GM21528 (cell line): Measurements from ENCODE around the gene CCDC70.
"Not testable (repeated sequence)": the region's sequence is repeated elsewhere in the genome, so short reads cannot be mapped to it uniquely, and the experiment has no call there.

Experiments
- ATAC-seq: cut with Tn5 transposase; IDR thresholded peaks from one replicate; pipeline ENCODE4 v1.9.1; 2021; ENCODE audit warnings: mild to moderate bottlenecking, moderate library complexity; ENCODE audit not compliant: unreplicated experiment, low FRiP score

The CCDC70 gene

DNA sequence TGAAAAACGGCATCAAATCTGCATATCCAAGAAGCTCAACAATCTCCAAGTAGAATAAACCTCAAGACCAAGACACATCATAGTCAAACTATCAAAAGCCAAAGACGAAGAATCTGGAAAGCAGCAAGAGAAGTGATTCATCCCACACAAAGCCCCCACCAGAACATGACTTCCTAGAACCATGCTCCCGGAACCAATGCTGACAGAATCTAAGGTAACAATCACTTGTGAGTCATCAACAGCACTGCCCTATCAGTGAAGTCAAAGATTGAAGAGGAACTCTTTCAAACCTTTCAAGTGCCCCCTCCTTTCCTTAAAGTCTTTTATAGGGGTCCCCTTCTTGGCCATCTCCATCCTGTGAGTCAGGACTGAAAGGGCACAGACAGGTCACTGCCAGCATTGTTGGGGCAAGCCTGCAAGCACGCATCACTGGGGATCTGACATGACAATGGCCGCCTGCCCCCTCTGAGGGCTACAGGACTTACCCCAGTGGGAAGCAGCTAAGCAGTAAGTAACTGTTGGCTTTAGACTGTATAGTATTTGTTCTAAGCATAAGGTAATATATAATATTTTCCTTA lies at the start of gene CCDC70:
Gene CCDC70, plus strand, starts transcription at position 247 of the 578 bp plus-strand sequence. CDS start 3,443 bp downstream, outside the sequence.
- no peak for ATAC-seq

DNA sequence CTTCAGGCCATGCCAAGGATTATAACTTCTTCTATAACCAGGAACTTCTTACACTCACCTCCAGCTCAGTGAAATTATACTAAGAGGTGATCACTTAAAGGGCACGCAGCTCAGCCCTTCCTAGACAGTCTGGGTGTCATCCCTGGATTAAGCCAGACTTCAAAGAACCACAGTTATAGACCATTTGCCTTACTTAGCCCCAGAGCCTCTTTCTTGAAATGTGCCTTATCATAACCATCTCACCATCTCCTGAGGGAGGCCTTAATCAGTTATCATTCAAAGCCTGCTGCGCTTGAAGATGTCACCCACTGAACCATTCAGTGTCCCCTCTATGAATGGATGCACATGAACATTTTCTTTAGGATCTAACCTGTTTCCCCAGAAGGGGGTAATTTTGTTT lies 47.7 kb upstream of the CCDC70 start:
- no peak for ATAC-seq

DNA sequence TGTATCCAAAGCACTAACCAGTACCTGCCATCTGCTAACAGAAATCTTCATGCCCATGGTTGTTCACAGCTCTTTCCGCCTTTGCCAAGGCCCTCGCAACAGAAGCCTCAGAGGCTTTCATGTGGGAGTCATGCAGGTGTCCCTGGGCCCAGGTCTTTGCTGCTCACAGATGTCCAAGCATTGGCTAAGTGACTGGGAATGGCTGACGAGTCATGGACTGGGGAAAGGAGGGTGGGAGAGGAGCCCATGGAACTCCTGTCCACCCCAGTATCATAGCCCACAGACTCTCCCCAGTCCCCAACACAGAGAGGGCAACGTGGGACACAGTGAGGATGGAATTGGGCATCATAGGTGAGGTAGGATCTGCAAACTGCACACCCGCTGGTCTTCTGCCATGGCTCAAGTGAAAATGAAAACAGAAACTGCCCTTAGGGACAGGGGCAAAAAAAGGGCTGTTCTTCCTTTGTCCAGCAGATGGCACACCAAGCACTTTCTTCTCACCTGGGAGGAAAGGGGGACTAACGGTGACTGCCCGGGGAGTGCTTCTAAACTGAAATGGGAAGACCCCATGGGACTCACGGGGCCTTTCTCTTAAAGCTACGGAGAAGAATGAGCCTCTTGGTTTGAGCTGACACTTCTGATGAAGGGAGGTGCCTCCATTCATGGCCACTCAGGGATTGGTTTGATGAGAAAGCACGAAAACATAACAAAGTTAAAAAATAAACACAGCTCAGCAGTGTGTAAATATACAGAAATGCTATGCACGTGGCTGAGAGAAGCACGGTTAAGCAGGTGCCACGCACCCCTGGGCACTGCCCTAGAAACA lies 46.7 kb upstream of the CCDC70 start:
- ATAC-seq: peak; percentile 78

DNA sequence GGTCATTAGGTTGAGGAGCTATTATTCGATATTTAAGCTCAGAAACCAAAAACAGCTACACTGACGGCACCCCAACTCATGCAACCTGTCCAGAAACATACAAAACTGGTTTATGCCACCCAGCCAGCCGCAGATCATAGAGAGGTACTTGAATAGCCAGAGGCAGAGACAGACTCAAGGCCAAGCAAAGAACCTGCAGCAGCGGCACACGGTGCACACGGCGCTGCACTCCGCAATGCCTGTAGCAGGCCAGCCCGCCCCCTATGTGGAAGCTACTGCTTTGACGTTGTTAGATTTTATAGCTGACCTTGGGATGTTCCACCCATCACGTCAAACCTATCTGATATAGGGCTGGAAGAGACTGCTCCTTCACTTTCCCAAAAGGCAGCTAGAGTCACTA lies 45.9 kb upstream of the CCDC70 start:
- no peak for ATAC-seq

DNA sequence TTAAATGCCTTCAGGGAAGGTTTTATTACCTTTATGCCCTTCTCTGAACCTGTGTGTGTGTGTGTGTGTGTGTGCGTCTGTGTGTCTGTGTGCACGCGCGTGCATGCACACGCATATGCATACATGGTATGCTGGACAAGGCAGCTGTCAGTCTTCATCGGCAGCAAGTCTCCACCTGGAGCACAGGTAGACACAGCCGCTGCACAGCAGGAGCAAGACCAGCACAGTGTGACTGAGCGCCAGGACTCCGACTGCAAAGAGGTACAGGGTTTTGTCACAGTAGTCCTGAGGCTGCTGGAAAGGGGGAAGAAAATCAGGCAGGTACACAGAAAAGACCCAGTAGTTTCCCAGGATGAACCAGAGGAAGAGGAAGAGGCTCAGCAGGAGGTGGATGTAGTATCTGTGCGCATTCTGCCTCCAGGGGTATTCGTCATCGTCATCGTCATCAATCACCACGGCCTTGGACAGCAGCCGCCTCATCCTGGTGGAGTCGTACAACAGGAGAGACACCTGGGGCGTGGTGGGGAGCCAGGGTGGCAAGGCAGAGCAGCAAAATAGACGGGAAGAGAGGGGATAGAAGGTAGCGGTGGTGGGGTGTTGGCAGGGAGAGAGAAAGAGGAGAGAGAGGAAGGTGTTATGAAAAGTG lies 45.0 kb upstream of the CCDC70 start:
- no peak for ATAC-seq

DNA sequence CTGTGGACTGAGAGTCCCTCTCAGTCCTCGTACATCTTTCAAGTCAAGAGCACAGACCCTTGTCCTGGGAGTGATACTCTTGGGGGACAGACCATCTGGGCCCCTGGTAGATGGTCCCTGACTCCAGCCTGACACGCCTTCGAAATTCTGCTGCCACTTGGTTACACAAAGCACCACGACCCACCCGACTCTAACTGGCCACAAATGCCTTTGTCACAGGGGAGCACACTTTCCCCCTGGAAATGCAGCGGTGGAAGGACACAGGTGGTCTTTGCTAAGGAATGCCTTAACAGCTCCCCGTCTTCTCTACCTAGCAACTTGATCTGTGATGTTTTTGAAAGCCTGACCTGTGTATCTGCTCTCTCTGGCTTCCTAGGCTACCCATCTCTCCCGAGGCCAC lies 44.1 kb upstream of the CCDC70 start:
- ATAC-seq: no peak

DNA sequence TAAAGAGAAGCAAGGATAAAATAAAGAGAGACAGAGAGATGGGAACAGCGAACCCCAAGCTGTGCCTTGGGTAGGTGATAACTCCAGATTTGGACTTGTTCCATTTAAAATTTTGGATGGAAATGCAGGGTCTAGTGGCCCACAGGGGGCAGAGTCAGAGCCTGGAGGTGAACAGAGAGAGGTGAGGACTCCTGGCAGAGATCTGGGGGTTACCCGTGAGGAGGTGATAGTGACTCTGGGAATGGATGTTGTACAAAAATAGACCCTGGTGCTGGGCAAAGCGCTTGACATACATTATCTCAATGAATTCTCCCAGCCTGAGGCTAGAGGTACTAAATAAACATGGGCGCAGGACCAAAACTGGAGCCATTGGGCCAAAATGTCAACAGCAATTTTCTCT lies 43.5 kb upstream of the CCDC70 start:
- no peak for ATAC-seq

DNA sequence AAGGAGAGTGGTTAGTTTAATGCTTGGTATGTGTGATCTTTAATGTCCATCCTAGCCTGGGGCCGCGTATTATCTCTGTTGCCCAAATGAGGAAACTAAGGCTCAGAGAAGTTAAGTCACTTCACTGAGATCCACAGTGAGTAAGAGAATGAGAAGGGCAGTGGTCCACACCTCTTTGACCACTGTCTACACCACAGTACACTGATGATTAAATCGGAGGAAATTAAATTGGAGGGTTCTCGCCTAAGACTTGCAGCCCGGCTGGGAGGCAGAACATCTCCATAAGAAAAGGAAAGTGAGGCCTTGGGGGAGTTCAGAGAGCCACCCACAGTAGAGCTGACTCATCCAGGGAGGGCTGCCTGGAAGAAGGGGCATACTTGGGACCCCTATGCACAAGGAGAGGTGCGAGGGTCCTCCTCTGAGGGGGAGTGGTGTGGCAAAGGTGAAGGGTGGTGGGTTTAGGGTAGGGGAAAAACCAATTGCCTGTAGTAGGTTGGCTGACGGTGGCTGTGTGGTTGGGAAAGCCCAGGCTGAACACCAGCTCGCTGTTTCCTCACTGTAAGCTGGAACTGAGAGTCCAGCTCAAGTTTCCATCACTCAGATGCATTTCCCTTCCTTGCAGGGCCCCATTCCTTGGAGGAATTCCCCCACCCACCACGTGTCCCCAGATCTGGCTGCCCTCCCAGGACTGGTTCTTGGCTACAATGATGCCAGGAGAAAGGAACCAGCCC lies 42.8 kb upstream of the CCDC70 start:
- ATAC-seq: no peak

DNA sequence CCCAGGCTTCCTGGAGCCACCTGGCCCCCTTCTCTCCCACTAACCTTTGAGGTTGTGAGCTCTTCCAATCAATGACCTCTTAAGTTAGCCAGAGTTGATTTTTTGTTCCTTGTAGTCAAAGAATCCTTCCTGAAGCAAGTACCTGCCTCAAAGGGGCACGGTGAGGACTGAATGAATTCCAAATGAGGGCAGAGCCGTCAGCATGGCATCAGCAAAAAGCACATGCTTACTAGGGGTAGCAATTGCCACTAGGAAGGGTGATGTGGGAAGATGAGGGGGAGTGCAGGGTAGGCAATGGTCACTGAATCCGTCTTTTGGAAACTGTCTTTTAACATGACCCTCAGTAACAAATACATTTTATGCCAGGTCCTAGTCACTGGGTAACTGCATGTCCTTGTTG lies 42.2 kb upstream of the CCDC70 start:
- ATAC-seq: no peak

DNA sequence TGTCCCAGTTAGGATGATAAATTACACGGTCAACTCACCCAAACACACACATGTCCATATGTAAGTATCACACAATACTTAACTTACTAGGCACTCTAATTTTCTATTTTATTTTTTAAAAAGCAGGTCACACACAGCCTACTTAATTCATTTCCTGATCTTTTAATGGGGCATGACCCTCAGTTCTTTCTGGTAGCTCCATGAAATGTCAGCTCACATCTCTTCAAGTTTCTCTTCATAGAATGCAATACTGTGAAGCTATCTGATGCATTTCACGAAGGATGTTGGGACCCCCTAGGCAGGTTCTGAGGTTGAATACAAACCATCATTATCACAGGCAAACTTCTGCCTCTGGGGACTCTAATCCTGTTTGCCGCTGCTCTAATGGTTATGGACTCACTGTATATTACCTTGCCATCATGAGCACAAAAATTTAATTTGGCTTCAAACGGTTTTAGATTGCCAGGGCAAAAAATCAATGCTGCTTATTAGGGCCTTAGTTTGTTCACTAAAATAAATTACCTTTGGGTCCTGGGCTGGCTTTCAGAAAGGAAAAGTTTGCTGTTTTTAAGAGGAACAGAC lies 41.7 kb upstream of the CCDC70 start:
- no peak for ATAC-seq

DNA sequence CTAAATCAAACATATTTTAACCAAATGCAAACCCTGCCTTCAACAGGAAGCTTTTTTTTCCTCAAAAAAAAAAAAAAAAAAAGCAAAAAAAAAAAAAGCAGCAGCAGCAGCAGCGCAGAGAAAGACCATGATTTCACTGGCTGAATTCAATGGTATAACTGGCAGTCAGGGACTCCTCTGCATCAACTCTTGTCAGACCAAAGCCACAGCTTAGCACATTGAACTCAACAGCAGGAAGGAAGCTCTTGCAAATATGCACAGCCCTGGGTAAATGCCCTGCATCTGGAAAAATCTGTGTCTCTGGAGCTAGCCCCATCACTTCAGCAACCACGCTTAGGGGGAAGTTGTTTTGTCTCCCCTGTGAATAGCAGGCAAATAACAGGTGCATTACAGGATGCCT lies 40.2 kb upstream of the CCDC70 start:
- ATAC-seq: no peak

DNA sequence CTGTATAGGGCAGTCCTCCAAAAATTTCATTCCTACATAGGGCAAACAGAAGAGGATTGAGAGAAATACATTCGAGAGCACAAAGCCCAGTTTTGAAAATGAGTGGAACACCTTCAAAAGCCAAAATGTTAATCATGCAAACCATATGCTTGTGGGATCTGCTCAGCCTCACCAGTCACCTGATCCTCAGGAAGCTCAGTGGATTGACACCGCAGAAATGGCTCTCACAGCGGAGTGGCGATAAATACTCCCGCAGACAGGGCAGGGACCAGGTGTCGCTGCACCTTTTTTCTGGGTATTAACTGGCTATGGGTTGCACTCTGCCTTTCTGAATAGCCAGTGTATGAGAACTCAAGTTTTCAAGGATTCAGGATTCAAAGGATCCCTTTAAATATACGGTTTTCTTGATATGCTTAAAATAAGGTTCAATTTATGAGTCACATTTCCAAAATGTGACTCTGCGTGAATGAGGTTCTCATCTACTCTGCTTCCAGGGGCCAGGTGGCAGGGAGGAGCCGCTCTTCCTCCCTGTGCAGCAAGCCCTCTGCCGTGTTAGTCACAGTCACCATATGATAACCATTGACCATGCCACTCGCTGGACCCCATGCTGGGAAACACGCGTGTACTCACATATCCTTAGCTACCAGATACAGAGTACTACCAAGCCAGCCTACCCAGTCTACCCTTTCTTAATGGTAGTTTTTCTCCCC lies 39.5 kb upstream of the CCDC70 start:
- ATAC-seq: no peak

DNA sequence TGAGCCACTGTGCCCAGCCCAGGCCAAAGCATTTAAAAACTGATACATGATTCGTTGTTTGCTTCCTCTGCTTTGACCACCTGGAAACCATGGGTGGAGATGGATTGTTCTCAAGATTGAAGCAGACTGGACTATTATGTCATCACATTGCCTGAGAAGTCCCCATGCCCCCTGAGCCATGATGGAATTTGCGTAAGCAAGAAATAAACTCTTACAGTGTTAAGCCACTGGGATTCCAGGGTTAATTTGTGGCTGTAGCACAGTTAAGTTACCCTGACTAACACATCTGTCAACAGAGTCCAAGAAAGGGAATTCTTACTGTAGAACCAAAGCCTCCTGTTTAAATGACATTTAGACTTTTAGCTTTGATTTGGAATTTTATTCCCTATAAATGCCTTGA lies 38.4 kb upstream of the CCDC70 start:
- ATAC-seq: no peak

DNA sequence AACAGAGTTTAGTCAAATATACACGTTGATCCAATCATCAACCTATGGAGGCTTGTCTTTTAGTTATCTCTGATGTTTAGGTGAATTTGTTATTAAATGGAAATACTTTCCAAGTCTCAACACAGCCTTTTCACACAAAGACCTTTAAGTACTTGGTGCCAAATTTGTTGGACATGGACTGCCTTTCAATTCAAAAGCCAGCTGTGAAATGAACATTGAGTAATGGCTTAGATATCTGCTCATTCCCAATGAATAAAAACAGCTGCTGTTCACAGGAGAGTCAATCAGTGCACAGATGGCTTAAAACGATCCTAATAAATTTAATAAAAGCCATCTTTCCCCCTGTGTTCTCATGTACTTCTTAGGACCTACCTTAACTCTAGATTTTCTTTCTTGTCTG lies 37.9 kb upstream of the CCDC70 start:
- ATAC-seq: no peak

DNA sequence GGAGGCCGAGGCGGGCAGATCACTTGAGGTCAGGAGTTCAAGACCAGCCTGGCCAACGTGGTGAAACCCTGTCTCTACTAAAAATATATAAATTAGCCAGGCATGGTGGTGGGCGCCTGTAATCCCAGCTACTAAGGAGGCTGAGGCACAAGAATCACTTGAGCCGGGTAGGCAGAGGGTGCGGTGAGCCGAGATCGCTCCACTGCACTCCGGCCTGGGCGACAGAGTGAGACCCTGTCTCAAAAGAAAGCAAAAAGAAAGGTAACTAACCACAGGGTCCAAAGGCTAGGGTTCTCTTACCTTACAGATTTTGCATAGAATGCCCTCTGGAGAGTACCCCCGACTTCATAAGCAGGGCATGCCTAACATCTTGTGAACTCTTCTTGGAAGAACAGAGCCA lies 37.1 kb upstream of the CCDC70 start:
- not testable (repeated sequence) for ATAC-seq

DNA sequence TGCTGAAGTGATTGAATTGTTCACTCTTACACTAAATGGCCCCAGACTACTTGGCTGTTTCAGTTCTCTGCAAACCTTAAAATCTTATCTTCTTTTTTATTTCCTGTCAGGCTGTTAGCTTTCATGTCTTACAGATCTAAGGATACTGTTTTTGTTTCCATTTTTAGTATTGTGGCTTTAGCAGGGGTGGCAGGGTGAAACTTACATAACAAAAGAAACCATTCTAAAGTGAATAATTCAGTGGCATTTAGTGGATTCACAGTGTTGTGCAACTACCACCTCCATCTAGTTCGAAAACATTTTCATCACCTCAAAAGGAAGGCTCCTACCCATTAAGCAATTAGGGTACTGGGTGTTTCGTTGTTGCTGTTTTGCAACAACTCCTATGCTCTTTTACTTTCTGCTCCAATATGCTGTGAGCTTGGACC lies 36.6 kb upstream of the CCDC70 start:
- no peak for ATAC-seq

DNA sequence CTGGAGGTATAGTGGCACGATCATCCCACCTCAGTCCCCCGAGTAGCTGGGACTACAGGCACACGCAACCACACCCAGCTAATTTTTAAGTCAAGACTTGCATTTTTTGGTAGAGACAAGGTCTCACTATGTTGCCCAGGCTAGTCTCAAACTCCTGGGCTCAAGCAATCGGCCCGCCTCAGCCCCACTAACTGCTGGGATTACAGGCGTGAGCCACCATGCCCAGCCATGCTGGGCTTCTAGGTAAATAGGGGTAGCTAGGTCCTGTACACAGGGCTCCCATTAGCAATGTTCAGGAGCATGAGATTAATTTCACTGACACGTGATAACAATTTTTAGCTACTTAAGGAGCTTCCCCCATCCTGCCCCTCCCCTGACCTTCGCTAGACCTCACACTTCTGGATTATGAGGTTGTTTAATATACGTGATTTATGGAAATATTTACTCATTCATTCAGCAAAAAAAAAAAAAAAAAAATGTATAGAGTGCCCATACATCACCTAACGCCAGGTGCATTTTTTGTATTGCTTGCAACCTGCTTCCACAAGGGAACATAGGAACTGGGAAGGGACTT lies 36.0 kb upstream of the CCDC70 start:
- no peak for ATAC-seq

DNA sequence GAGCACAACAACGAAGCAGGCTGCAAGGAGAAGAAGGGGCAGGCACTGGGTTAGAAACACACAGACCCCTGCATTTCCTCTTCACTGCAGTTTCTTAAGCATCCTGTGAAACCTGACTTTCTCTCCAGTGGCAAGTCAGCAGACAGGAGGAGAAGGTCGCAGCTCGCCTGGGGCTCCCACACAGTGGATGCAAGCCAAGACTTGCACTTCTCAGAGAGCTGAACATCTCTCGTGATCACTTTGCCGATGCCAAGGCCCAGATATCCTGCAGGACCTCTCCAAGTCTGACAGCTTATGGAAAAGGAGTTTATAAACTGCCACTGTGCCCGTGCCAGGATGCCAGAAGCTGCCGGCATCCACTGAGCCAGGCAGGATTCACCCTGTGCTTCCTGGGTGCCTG lies 35.2 kb upstream of the CCDC70 start:
- ATAC-seq: no peak

DNA sequence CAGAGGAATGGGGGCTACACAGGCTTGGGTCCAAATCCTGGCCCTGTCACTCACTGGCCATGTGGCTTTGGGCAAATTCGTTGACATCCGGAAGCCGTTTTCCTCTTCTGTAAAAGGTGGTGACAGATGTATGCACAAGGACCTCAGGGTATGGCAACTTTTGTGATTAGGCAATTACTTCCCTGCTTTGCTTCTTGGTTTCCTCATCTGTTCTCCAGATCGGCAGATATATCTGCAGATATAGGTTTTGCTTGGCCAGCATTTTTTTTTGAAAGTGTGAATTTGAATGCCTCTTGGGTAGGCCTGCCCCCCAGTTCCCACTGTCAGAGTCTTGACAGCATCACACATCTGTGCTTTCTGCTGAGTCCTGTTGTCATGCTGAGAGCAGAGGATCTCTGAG lies 34.5 kb upstream of the CCDC70 start:
- no peak for ATAC-seq
